ENCODE data around the gene DMBX1.

DMBX1 gene

DNA sequence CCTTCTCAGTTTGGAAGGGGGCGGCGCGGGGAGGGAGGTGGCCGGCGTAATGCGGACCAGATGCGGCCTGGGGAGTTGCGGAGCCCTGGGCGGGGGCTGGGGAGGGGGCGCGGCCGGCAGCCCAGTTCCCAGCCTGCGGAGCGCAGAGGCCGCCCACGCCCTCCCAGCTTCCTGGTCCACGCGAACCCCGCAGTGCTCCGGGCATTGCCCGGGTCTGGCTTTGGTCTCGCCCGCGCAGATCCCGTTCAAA, 695 bp downstream of the DMBX1 start:
- DNase-seq (ENCODE audit: low read depth) = no peak
- no peak overlapping the region for H3K4me3 ChIP-seq (ENCODE audit: low read length)
- TF ChIP-seq CTCF (conservative IDR thresholded peaks at IDR 0.05; ENCODE audit: low read depth, low read length) = no peak

GRCh38 chr1:46490656-46491442, 1.2 kb downstream of the DMBX1 start:
- DNase-seq (ENCODE audit: low read depth) = no peak
- TF ChIP-seq CTCF (conservative IDR thresholded peaks at IDR 0.05; ENCODE audit: low read depth, low read length) = no peak
- no peak overlapping the region for H3K4me3 ChIP-seq (ENCODE audit: low read length)

- no peak overlapping the region for H3K4me3 ChIP-seq (ENCODE audit: low read length)
- DNase-seq (ENCODE audit: low read depth) = no peak
- no peak for TF ChIP-seq CTCF (conservative IDR thresholded peaks at IDR 0.05; ENCODE audit: low read depth, low read length)
Observed at GRCh38 chr1:46491443-46492268, 2.0 kb downstream of the DMBX1 start.

GRCh38 chr1:46492269-46492853, 2.7 kb downstream of the DMBX1 start:
- no peak for DNase-seq (ENCODE audit: low read depth)
- no peak overlapping the region for H3K4me3 ChIP-seq (ENCODE audit: low read length)
- TF ChIP-seq CTCF (conservative IDR thresholded peaks at IDR 0.05; ENCODE audit: low read depth, low read length) = no peak

DNA sequence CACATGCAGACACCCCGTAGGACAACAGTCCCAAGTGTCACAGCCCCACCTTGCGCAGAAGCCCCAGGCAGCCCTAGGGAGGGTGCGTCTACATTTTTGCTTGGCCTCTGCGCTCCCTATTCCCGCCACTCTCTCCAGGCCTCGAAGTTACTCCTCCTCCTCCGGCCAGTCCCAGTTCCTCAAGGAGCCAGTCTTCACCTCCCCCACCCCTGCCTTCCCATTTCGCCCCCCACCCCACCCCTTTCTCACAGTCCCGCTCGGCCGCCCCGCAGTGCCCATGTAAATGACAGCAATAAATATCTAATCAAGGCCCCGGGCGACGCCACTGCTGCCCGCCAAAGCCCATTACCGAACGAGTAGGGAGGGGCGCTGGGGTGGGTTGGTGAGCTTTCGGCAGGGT, 3.2 kb downstream of the DMBX1 start:
- DNase-seq (ENCODE audit: low read depth) = no peak
- no peak for TF ChIP-seq CTCF (conservative IDR thresholded peaks at IDR 0.05; ENCODE audit: low read depth, low read length)
- no peak overlapping the region for H3K4me3 ChIP-seq (ENCODE audit: low read length)

- no peak for DNase-seq (ENCODE audit: low read depth)
- no peak for TF ChIP-seq CTCF (conservative IDR thresholded peaks at IDR 0.05; ENCODE audit: low read depth, low read length)
- no peak overlapping the region for H3K4me3 ChIP-seq (ENCODE audit: low read length)
Observed at GRCh38 chr1:46493316-46494032, 3.8 kb downstream of the DMBX1 start.

Data from retinal pigment epithelial cell (primary cell).